ENCODE data around the gene TWIST2.

Gene TWIST2

GRCh38 chr2:238835726-238836301 lies 12.1 kb upstream of the TWIST2 start:
- H3K27me3 ChIP-seq (ENCODE audit: control insufficient read depth, insufficient read depth, low read length, poor library complexity, severe bottlenecking): peaks cover 14% of the 10 kb centered on the region
- WGBS, 2 experiments: 75 to 79% methylated on average over 7 of the region's 7 CpGs
- H3K4me1 ChIP-seq (ENCODE audit: control insufficient read depth, insufficient read depth, low read length): no peaks in the 10 kb centered on the region

GRCh38 chr2:238838786-238839327 lies 9.0 kb upstream of the TWIST2 start:
- no peaks in the 10 kb centered on the region for H3K36me3 ChIP-seq (ENCODE audit: control insufficient read depth, insufficient read depth, low read length)
- no peaks in the 10 kb centered on the region for H3K4me1 ChIP-seq (ENCODE audit: control insufficient read depth, insufficient read depth, low read length)
- no peak overlapping the region for H3K27ac ChIP-seq (ENCODE audit: insufficient read depth, low read depth, low read length, poor library complexity, severe bottlenecking)
- H3K9me3 ChIP-seq (ENCODE audit: control insufficient read depth, low read length): no peaks in the 10 kb centered on the region
- no peak overlapping the region for H3K4me3 ChIP-seq (ENCODE audit: insufficient read depth, low read depth, low read length)
- H3K27me3 ChIP-seq (ENCODE audit: control insufficient read depth, insufficient read depth, low read length, poor library complexity, severe bottlenecking): peaks cover 14% of the 10 kb centered on the region

More at GRCh38 chr2:238835726-238836301, 12.1 kb upstream of the TWIST2 start:
- Histone ChIP-seq H3K4me3 (ENCODE audit: insufficient read depth, low read depth, low read length) (no peak overlapping the region), H3K9me3 (ENCODE audit: control insufficient read depth, low read length) (no peaks in the 10 kb centered on the region), H3K36me3 (ENCODE audit: control insufficient read depth, insufficient read depth, low read length) (no peaks in the 10 kb centered on the region), H3K27ac (ENCODE audit: insufficient read depth, low read depth, low read length, poor library complexity, severe bottlenecking) (no peak overlapping the region)

- H3K27ac ChIP-seq (ENCODE audit: insufficient read depth, low read depth, low read length, poor library complexity, severe bottlenecking): no peak overlapping the region
- WGBS, 2 experiments: 96 to 98% methylated on average over 1 to 2 of the region's 2 CpGs
Measured at GRCh38 chr2:238839428-238839827, 8.5 kb upstream of the TWIST2 start.

GRCh38 chr2:238841542-238842164 lies 6.2 kb upstream of the TWIST2 start:
- 82 to 86% methylated on average over 10 of the region's 10 CpGs for WGBS, 2 experiments
- Histone ChIP-seq H3K9me3 (ENCODE audit: control insufficient read depth, low read length) (no peaks in the 10 kb centered on the region), H3K27me3 (ENCODE audit: control insufficient read depth, insufficient read depth, low read length, poor library complexity, severe bottlenecking) (peaks cover 38% of the 10 kb centered on the region), H3K27ac (ENCODE audit: insufficient read depth, low read depth, low read length, poor library complexity, severe bottlenecking) (no peak overlapping the region), H3K36me3 (ENCODE audit: control insufficient read depth, insufficient read depth, low read length) (no peaks in the 10 kb centered on the region), H3K4me1 (ENCODE audit: control insufficient read depth, insufficient read depth, low read length) (no peaks in the 10 kb centered on the region), H3K4me3 (ENCODE audit: insufficient read depth, low read depth, low read length) (no peak overlapping the region)

More at GRCh38 chr2:238839428-238839827, 8.5 kb upstream of the TWIST2 start:
- Histone ChIP-seq H3K27me3 (ENCODE audit: control insufficient read depth, insufficient read depth, low read length, poor library complexity, severe bottlenecking) (peaks cover 19% of the 10 kb centered on the region), H3K9me3 (ENCODE audit: control insufficient read depth, low read length) (no peaks in the 10 kb centered on the region), H3K4me3 (ENCODE audit: insufficient read depth, low read depth, low read length) (no peak overlapping the region), H3K36me3 (ENCODE audit: control insufficient read depth, insufficient read depth, low read length) (no peaks in the 10 kb centered on the region), H3K4me1 (ENCODE audit: control insufficient read depth, insufficient read depth, low read length) (no peaks in the 10 kb centered on the region)

- Histone ChIP-seq H3K4me1 (ENCODE audit: control insufficient read depth, insufficient read depth, low read length) (no peaks in the 10 kb centered on the region), H3K4me3 (ENCODE audit: insufficient read depth, low read depth, low read length) (no peak overlapping the region), H3K9me3 (ENCODE audit: control insufficient read depth, low read length) (no peaks in the 10 kb centered on the region), H3K27ac (ENCODE audit: insufficient read depth, low read depth, low read length, poor library complexity, severe bottlenecking) (no peak overlapping the region), H3K36me3 (ENCODE audit: control insufficient read depth, insufficient read depth, low read length) (no peaks in the 10 kb centered on the region), H3K27me3 (ENCODE audit: control insufficient read depth, insufficient read depth, low read length, poor library complexity, severe bottlenecking) (peaks cover 56% of the 10 kb centered on the region)
- 84% methylated on average over 3 of the region's 3 CpGs for WGBS, 2 experiments
Measured at GRCh38 chr2:238843476-238843875, 4.4 kb upstream of the TWIST2 start.

- H3K27ac ChIP-seq (ENCODE audit: insufficient read depth, low read depth, low read length, poor library complexity, severe bottlenecking): no peak overlapping the region
- H3K4me3 ChIP-seq (ENCODE audit: insufficient read depth, low read depth, low read length): no peak overlapping the region
- H3K4me1 ChIP-seq (ENCODE audit: control insufficient read depth, insufficient read depth, low read length): no peaks in the 10 kb centered on the region
- H3K27me3 ChIP-seq (ENCODE audit: control insufficient read depth, insufficient read depth, low read length, poor library complexity, severe bottlenecking): peaks cover 79% of the 10 kb centered on the region
- no peaks in the 10 kb centered on the region for H3K36me3 ChIP-seq (ENCODE audit: control insufficient read depth, insufficient read depth, low read length)
- no peaks in the 10 kb centered on the region for H3K9me3 ChIP-seq (ENCODE audit: control insufficient read depth, low read length)
- 63 to 68% methylated on average over 21 of the region's 21 CpGs for WGBS, 2 experiments
Measured at GRCh38 chr2:238845583-238846377, 2.1 kb upstream of the TWIST2 start.

GRCh38 chr2:238846378-238846627 lies 1.6 kb upstream of the TWIST2 start:
- Histone ChIP-seq H3K27ac (ENCODE audit: insufficient read depth, low read depth, low read length, poor library complexity, severe bottlenecking) (no peak overlapping the region), H3K4me1 (ENCODE audit: control insufficient read depth, insufficient read depth, low read length) (no peaks in the 10 kb centered on the region), H3K36me3 (ENCODE audit: control insufficient read depth, insufficient read depth, low read length) (no peaks in the 10 kb centered on the region), H3K27me3 (ENCODE audit: control insufficient read depth, insufficient read depth, low read length, poor library complexity, severe bottlenecking) (peaks cover 85% of the 10 kb centered on the region), H3K4me3 (ENCODE audit: insufficient read depth, low read depth, low read length) (peak overlapping the region; percentile 20), H3K9me3 (ENCODE audit: control insufficient read depth, low read length) (no peaks in the 10 kb centered on the region)
- WGBS, 2 experiments: 7 to 9% methylated on average over 18 to 19 of the region's 19 CpGs

GRCh38 chr2:238846628-238847418 lies 1.1 kb upstream of the TWIST2 start:
- WGBS, 2 experiments: 2% methylated on average over 80 of the region's 80 CpGs
- H3K27me3 ChIP-seq (ENCODE audit: control insufficient read depth, insufficient read depth, low read length, poor library complexity, severe bottlenecking): peaks cover 90% of the 10 kb centered on the region
- H3K4me3 ChIP-seq (ENCODE audit: insufficient read depth, low read depth, low read length): peak overlapping the region; percentile 42

GRCh38 chr2:238847419-238847801 lies 475 bp upstream of the TWIST2 start:
- no peak overlapping the region for H3K27ac ChIP-seq (ENCODE audit: insufficient read depth, low read depth, low read length, poor library complexity, severe bottlenecking)
- H3K4me1 ChIP-seq (ENCODE audit: control insufficient read depth, insufficient read depth, low read length): no peaks in the 10 kb centered on the region
- H3K4me3 ChIP-seq (ENCODE audit: insufficient read depth, low read depth, low read length): peak overlapping the region; percentile 42
- H3K9me3 ChIP-seq (ENCODE audit: control insufficient read depth, low read length): no peaks in the 10 kb centered on the region
- no peaks in the 10 kb centered on the region for H3K36me3 ChIP-seq (ENCODE audit: control insufficient read depth, insufficient read depth, low read length)
- peaks cover 96% of the 10 kb centered on the region for H3K27me3 ChIP-seq (ENCODE audit: control insufficient read depth, insufficient read depth, low read length, poor library complexity, severe bottlenecking)
- 6% methylated on average over 30 of the region's 30 CpGs for WGBS, 2 experiments

More at GRCh38 chr2:238846628-238847418, 1.1 kb upstream of the TWIST2 start:
- no peaks in the 10 kb centered on the region for H3K9me3 ChIP-seq (ENCODE audit: control insufficient read depth, low read length)
- no peaks in the 10 kb centered on the region for H3K4me1 ChIP-seq (ENCODE audit: control insufficient read depth, insufficient read depth, low read length)
- no peak overlapping the region for H3K27ac ChIP-seq (ENCODE audit: insufficient read depth, low read depth, low read length, poor library complexity, severe bottlenecking)
- H3K36me3 ChIP-seq (ENCODE audit: control insufficient read depth, insufficient read depth, low read length): no peaks in the 10 kb centered on the region

GRCh38 chr2:238848691-238848975 lies 748 bp downstream of the TWIST2 start:
- Histone ChIP-seq H3K27me3 (ENCODE audit: control insufficient read depth, insufficient read depth, low read length, poor library complexity, severe bottlenecking) (peaks cover 94% of the 10 kb centered on the region), H3K9me3 (ENCODE audit: control insufficient read depth, low read length) (no peaks in the 10 kb centered on the region), H3K4me3 (ENCODE audit: insufficient read depth, low read depth, low read length) (peak overlapping the region; percentile 42), H3K27ac (ENCODE audit: insufficient read depth, low read depth, low read length, poor library complexity, severe bottlenecking) (no peak overlapping the region), H3K4me1 (ENCODE audit: control insufficient read depth, insufficient read depth, low read length) (no peaks in the 10 kb centered on the region), H3K36me3 (ENCODE audit: control insufficient read depth, insufficient read depth, low read length) (no peaks in the 10 kb centered on the region)
- WGBS, 2 experiments: 3 to 4% methylated on average over 36 of the region's 36 CpGs

Data from ectodermal cell (in vitro differentiated cells).